IMR-90 (cell line): ENCODE data around the gene KIFAP3. TPM values are rescaled to one million over a fixed set of nuclear protein-coding genes. Genes with fewer than 3 reads are reported as not detected.

Source experiments
- ATAC-seq: fragments of 200-7000 bp; cut with Tn5 transposase; 2 replicates; pipeline ENCODE4 v1.9.1; 2020; ENCODE audit warnings: low read depth, mild to moderate bottlenecking, moderate library complexity
- BruUV-seq: library from RNA; stranded (reverse); fragments of 400-500 nt; replicated peaks from 2 replicates; lab custom pipeline; 2021; lab: Mats Ljungman, UMichigan
- CTCF ChIA-PET: fragments of 300-600 bp; formaldehyde crosslinking; extraction: SDS; loops from one replicate; lab custom pipeline; 2021; ENCODE audit warnings: antibody characterized with exemption; lab: Yijun Ruan, JAX
- POLR2A ChIA-PET: fragments of 300-600 bp; sonication (Branson Sonifier 250); formaldehyde crosslinking; loops from one replicate; lab custom pipeline; 2022; ENCODE audit warnings: antibody characterized with exemption; ENCODE audit not compliant: unreplicated experiment; lab: Charles Lee
- DNase-seq: peaks from one replicate; pipeline ENCODE4 v3.0.0; 2013
- H2AFZ ChIP-seq: replicated peaks from 2 replicates; pipeline ENCODE3; 2013; ENCODE audit warnings: low read length, mild to moderate bottlenecking; ENCODE audit not compliant: poor library complexity
- H2AK5ac ChIP-seq: 2 replicates; pipeline ENCODE4 v1.6.1; 2013; ENCODE audit warnings: low read depth, low read length, inconsistent platforms
- H2AK9ac ChIP-seq: replicated peaks from 2 replicates; pipeline ENCODE3; 2013; ENCODE audit warnings: mild to moderate bottlenecking, low read depth, low read length, moderate library complexity; ENCODE audit not compliant: poor library complexity
- H2BK120ac ChIP-seq: 2 replicates; pipeline ENCODE4 v1.6.1; 2013; ENCODE audit warnings: low read depth, low read length, inconsistent platforms
- H2BK15ac ChIP-seq: 3 replicates; pipeline ENCODE4 v1.6.1; 2013; ENCODE audit warnings: low read depth, low read length, inconsistent platforms
- H2BK20ac ChIP-seq: 2 replicates; pipeline ENCODE4 v1.6.1; 2013; ENCODE audit warnings: low read depth, mild to moderate bottlenecking, inconsistent platforms, low read length, moderate library complexity
- H2BK5ac ChIP-seq: 2 replicates; pipeline ENCODE4 v1.6.1; 2013; ENCODE audit warnings: mild to moderate bottlenecking, low read depth, low read length, inconsistent platforms; ENCODE audit not compliant: poor library complexity, severe bottlenecking
- H3K14ac ChIP-seq: replicated peaks from 2 replicates; pipeline ENCODE4 v1.6.1; 2013; ENCODE audit warnings: low read depth, low read length, inconsistent platforms
- H3K18ac ChIP-seq: 2 replicates; pipeline ENCODE4 v1.6.1; 2013; ENCODE audit warnings: low read depth, low read length, control low read depth
- H3K23ac ChIP-seq: 2 replicates; pipeline ENCODE4 v1.6.1; 2013; ENCODE audit warnings: low read depth, low read length, inconsistent platforms
- H3K27ac ChIP-seq: 2 replicates; pipeline ENCODE4 v1.5.1; 2013; ENCODE audit warnings: mild to moderate bottlenecking, control low read depth, low read length; ENCODE audit not compliant: insufficient read depth
- H3K27me3 ChIP-seq: 2 replicates; pipeline ENCODE4 v1.6.1; 2013; ENCODE audit warnings: low read length; ENCODE audit not compliant: control insufficient read depth, insufficient read depth
- H3K36me3 ChIP-seq: 2 replicates; pipeline ENCODE4 v1.6.1; 2013; ENCODE audit warnings: low read length, mixed read lengths; ENCODE audit not compliant: control insufficient read depth, insufficient read depth
- H3K4ac ChIP-seq: 2 replicates; pipeline ENCODE4 v1.6.1; 2013; ENCODE audit warnings: low read depth, low read length, inconsistent platforms
- H3K4me1 ChIP-seq: 2 replicates; pipeline ENCODE4 v1.6.1; 2013; ENCODE audit warnings: low read length, mixed read lengths; ENCODE audit not compliant: control insufficient read depth, insufficient read depth
- H3K4me2 ChIP-seq: 2 replicates; pipeline ENCODE4 v1.6.1; 2013; ENCODE audit warnings: low read depth, mild to moderate bottlenecking, control low read depth, low read length, moderate library complexity
- H3K4me3 ChIP-seq: 2 replicates; pipeline ENCODE4 v1.5.1; 2013; ENCODE audit warnings: low read depth, mild to moderate bottlenecking, control low read depth, low read length, moderate library complexity; ENCODE audit not compliant: insufficient read depth
- H3K56ac ChIP-seq: 2 replicates; pipeline ENCODE4 v1.6.1; 2013; ENCODE audit warnings: low read length, inconsistent platforms; ENCODE audit not compliant: insufficient read depth; ENCODE audit errors: extremely low read depth
- H3K79me1 ChIP-seq, 2 experiments: 2 replicates each; pipeline ENCODE4 v1.6.1; 2013; ENCODE audit warnings: low read length in 2 of 2, inconsistent platforms in 1 of 2, low read depth in 1 of 2
- H3K9ac ChIP-seq: 2 replicates; pipeline ENCODE4 v1.6.1; 2013; ENCODE audit warnings: low read depth, low read length, control low read depth
- H3K9me1 ChIP-seq: 2 replicates; pipeline ENCODE4 v1.6.1; 2013; ENCODE audit warnings: low read length, inconsistent platforms; ENCODE audit not compliant: insufficient read depth
- H3K9me3 ChIP-seq: 2 replicates; pipeline ENCODE4 v1.6.1; 2013; ENCODE audit warnings: low read length; ENCODE audit not compliant: control insufficient read depth, insufficient read depth
- H4K20me1 ChIP-seq: 2 replicates; pipeline ENCODE4 v1.6.1; 2013; ENCODE audit warnings: low read length, inconsistent platforms; ENCODE audit not compliant: insufficient read depth
- H4K5ac ChIP-seq: 2 replicates; pipeline ENCODE4 v1.6.1; 2013; ENCODE audit warnings: mild to moderate bottlenecking, low read depth, low read length, control low read depth
- H4K8ac ChIP-seq, 2 experiments: 2 replicates each; pipeline ENCODE4 v1.6.1; 2013; ENCODE audit warnings: low read depth in 2 of 2, low read length in 2 of 2, control low read depth in 1 of 2, inconsistent platforms in 1 of 2
- H4K91ac ChIP-seq: 2 replicates; pipeline ENCODE4 v1.6.1; 2013; ENCODE audit warnings: low read depth, low read length, inconsistent platforms; ENCODE audit not compliant: insufficient read depth
- FOS ChIP-seq: fragments of 150-350 bp; IDR thresholded peaks from 2 replicates; pipeline ENCODE4 v1.6.1; 2016; ENCODE audit warnings: low read depth, low read length
- MAFK ChIP-seq: IDR thresholded peaks from 2 replicates; pipeline ENCODE4 v1.6.1; 2012; ENCODE audit warnings: low read depth, low read length, improper control_type of control experiment
- MXI1 ChIP-seq: IDR thresholded peaks from 2 replicates; pipeline ENCODE4 v1.6.1; 2012; ENCODE audit warnings: low read depth, mild to moderate bottlenecking, low read length, moderate library complexity, borderline replicate concordance
- NFE2L2 ChIP-seq: fragments of 150-350 bp; IDR thresholded peaks from 2 replicates; pipeline ENCODE4 v1.6.1; 2016; ENCODE audit warnings: low read depth, mild to moderate bottlenecking, low read length
- POLR2A ChIP-seq: IDR thresholded peaks from 2 replicates; pipeline ENCODE4 v1.6.1; 2012; ENCODE audit warnings: mild to moderate bottlenecking, low read depth, low read length
- SMC3 ChIP-seq: fragments of 150-350 bp; IDR thresholded peaks from 2 replicates; pipeline ENCODE4 v1.6.1; 2016; ENCODE audit warnings: low read depth, mild to moderate bottlenecking, antibody characterized with exemption, low read length, moderate library complexity
- WGBS, 2 experiments: methylation state at CpG; one replicate each; pipeline versions ENCODE4 v1.1.5 to v1.1.7; 2013; ENCODE audit warnings: missing lambda C conversion rate in 2 of 2; ENCODE audit not compliant: insufficient read length in 1 of 2; ENCODE audit errors: extremely low coverage in 2 of 2; 5-methylcytosine and 5-hydroxymethylcytosine counted together
- dilution Hi-C: fragments of 300-500 bp; cut with HindIII; formaldehyde crosslinking; loops from one replicate; pipeline ENCODE4 v1.14.3; 2018; ENCODE audit warnings: low sequenced_read_pairs; ENCODE audit not compliant: unreplicated experiment
- in situ Hi-C: fragments of 300-500 bp; cut with MboI; formaldehyde crosslinking; loops from 3 replicates; pipeline ENCODE4 v1.14.3; 2019; ENCODE audit warnings: low sequenced_read_pairs, inconsistent platforms, mixed read lengths
- intact Hi-C: fragments of 100-400 bp; cut with micrococcal nuclease; formaldehyde crosslinking; loops from 2 replicates; pipeline ENCODE4 v1.10.0; 2022
- polyA plus RNA-seq, 3 experiments: library from polyadenylated mRNA; depleted of rRNA; stranded (reverse); fragments of >200 nt; gene quantifications; 2 replicates each; pipeline ENCODE4 v1.2.3, GENCODE V29; 2012; ENCODE audit warnings: low replicate concordance in 1 of 3
- total RNA-seq: library from RNA; depleted of rRNA; stranded (reverse); fragments of >200 nt; gene quantifications from 2 replicates; pipeline ENCODE4 v1.2.3, GENCODE V29; 2012

KIFAP3 gene
- total and polyA plus RNA-seq, 2 of the 4 experiments (the other 2 are of a cell fraction) = 10.5 to 10.9 TPM

DNA sequence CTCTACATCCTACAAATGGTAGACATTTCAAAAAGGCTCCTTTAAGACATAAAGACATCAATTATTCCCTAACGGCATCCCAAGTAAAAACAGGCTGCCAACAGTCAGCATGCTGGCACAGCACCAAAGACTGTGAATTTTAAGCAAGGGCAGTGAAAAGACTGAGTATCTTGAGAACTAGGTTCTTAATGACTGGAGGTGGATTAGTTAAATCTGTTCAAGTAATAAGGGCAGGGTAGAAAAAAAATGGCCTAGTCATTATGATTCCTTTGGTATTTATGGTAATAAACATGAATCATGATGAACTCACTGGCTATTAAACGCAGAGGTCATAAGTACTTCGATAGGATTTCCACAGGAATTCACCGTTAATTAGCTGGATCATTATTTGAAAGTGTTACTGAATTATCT, 75.2 kb downstream of the KIFAP3 start:
- Histone ChIP-seq H3K79me1 (no peaks in the 10 kb centered on the region), H2BK15ac (peak overlapping the region; percentile 16; the same call in 2 of the 3 replicates), H2AK9ac (no peak overlapping the region), H3K4me3 (no peak overlapping the region), H2AK5ac (no peak overlapping the region), H4K8ac (peak overlapping the region in 1 of 2 experiments; percentile 43; a peak in 2 of 4 replicates), H3K23ac (no peak overlapping the region), H2AFZ (no peak overlapping the region), H3K56ac (no peak overlapping the region), H2BK20ac (peak overlapping the region; percentile 82; the same call in 1 of the 2 replicates), H3K4me1 (peaks cover 2% of the 10 kb centered on the region; the same call in 1 of the 2 replicates), H2BK120ac (peak overlapping the region; percentile 45), H3K14ac (peak overlapping the region; percentile 23), H3K9me3 (no peaks in the 10 kb centered on the region), H4K20me1 (no peaks in the 10 kb centered on the region), H3K9me1 (no peaks in the 10 kb centered on the region), H2BK5ac (peak overlapping the region; percentile 61), H3K36me3 (no peaks in the 10 kb centered on the region), H3K4ac (peak overlapping the region; percentile 33; the same call in 1 of the 2 replicates), H3K27ac (0 out of 2 replicates have a peak overlapping the region, but pooled peaks have one; percentile 20), H3K9ac (no peak overlapping the region), H3K4me2 (peak overlapping the region; percentile 69; the same call in 1 of the 2 replicates), H4K91ac (no peak overlapping the region), H3K27me3 (no peaks in the 10 kb centered on the region), H3K18ac (peak overlapping the region; percentile 36; the same call in 1 of the 2 replicates), H4K5ac (peak overlapping the region; percentile 61; the same call in 1 of the 2 replicates)
- TF ChIP-seq NFE2L2 (peak; percentile 93), FOS (peak; percentile 44), SMC3 (no peak), POLR2A (no peak), MXI1 (no peak), MAFK (0 out of 2 replicates have a peak, but pooled peaks have one; percentile 32)
- 0% methylated on average over 1 of the region's 4 CpGs; no CpG with 5 or more reads in 1 of the 2 experiments for WGBS, 2 experiments
- intact Hi-C loops = no loop called here
- CTCF ChIA-PET = no interaction called here
- in situ Hi-C loops = no loop called here
- POLR2A ChIA-PET = interaction anchor here (0.5 kb wide), 1 partner anchor 66 kb away, joined by 13 read pairs; no protein-coding TSS in a partner anchor
- peak; percentile 84 for DNase-seq
- no TSS peak for BruUV-seq
- dilution Hi-C loops = no loop called here
- ATAC-seq = peak; percentile 85
